H9 (cell line): ENCODE data around the gene MAPK6. TPM values are rescaled to one million over a fixed set of nuclear protein-coding genes. Genes with fewer than 3 reads are reported as not detected.

Experiments used
- DNase-seq: peaks from one replicate; pipeline ENCODE4 v3.0.0-alpha.2; 2017
- H2AFZ ChIP-seq: one replicate; pipeline ENCODE4 v1.6.1; 2013; ENCODE audit warnings: mild to moderate bottlenecking, low read length, control low read depth, moderate library complexity
- H2AK5ac ChIP-seq: 2 replicates; pipeline ENCODE4 v1.6.1; 2013; ENCODE audit warnings: low read length, control low read depth, mixed read lengths; ENCODE audit not compliant: insufficient read length
- H2BK120ac ChIP-seq: one replicate; pipeline ENCODE4 v1.6.1; 2013; ENCODE audit warnings: low read depth, mild to moderate bottlenecking, low read length, control low read depth, inconsistent platforms; ENCODE audit not compliant: poor library complexity, severe bottlenecking
- H2BK12ac ChIP-seq: 2 replicates; pipeline ENCODE4 v1.6.1; 2013; ENCODE audit warnings: low read length, control low read depth, mixed read lengths, low read depth; ENCODE audit not compliant: insufficient read length
- H2BK15ac ChIP-seq: 2 replicates; pipeline ENCODE4 v1.6.1; 2013; ENCODE audit warnings: low read depth, low read length, control low read depth
- H2BK20ac ChIP-seq: one replicate; pipeline ENCODE4 v1.6.1; 2013; ENCODE audit warnings: low read depth, mild to moderate bottlenecking, low read length, control low read depth, inconsistent platforms; ENCODE audit not compliant: poor library complexity, severe bottlenecking
- H2BK5ac ChIP-seq: 2 replicates; pipeline ENCODE4 v1.6.1; 2013; ENCODE audit warnings: low read length, control low read depth, mixed read lengths; ENCODE audit not compliant: insufficient read length
- H3K14ac ChIP-seq: 2 replicates; pipeline ENCODE4 v1.6.1; 2013; ENCODE audit warnings: low read length, control low read depth; ENCODE audit not compliant: insufficient read depth
- H3K18ac ChIP-seq: 2 replicates; pipeline ENCODE4 v1.6.1; 2013; ENCODE audit warnings: low read depth, mild to moderate bottlenecking, mixed read lengths, low read length, control low read depth; ENCODE audit not compliant: insufficient read length
- H3K23ac ChIP-seq: 2 replicates; pipeline ENCODE4 v1.6.1; 2013; ENCODE audit warnings: low read length, control low read depth, mixed read lengths, low read depth; ENCODE audit not compliant: insufficient read length
- H3K23me2 ChIP-seq: 2 replicates; pipeline ENCODE4 v1.6.1; 2013; ENCODE audit warnings: low read depth, mild to moderate bottlenecking, mixed read lengths, low read length, control low read depth; ENCODE audit not compliant: insufficient read length, poor library complexity, severe bottlenecking
- H3K27ac ChIP-seq: 2 replicates; pipeline ENCODE4 v1.5.1; 2013; ENCODE audit warnings: low read length, control low read depth, mixed read lengths, low read depth; ENCODE audit not compliant: insufficient read length
- H3K27me3 ChIP-seq: 2 replicates; pipeline ENCODE4 v1.6.1; 2013; ENCODE audit warnings: low read length, control low read depth, inconsistent platforms; ENCODE audit not compliant: insufficient read depth
- H3K4ac ChIP-seq: 2 replicates; pipeline ENCODE4 v1.6.1; 2013; ENCODE audit warnings: low read depth, mild to moderate bottlenecking, control low read depth, inconsistent platforms, low read length, moderate library complexity
- H3K4me1 ChIP-seq: 2 replicates; pipeline ENCODE4 v1.6.1; 2013; ENCODE audit warnings: low read length, control low read depth, inconsistent platforms; ENCODE audit not compliant: insufficient read depth
- H3K4me2 ChIP-seq: 2 replicates; pipeline ENCODE4 v1.6.1; 2013; ENCODE audit warnings: low read length, control low read depth, mixed read lengths; ENCODE audit not compliant: insufficient read length, insufficient read depth
- H3K56ac ChIP-seq: 2 replicates; pipeline ENCODE4 v1.6.1; 2013; ENCODE audit warnings: low read depth, mild to moderate bottlenecking, mixed read lengths, low read length, control low read depth; ENCODE audit not compliant: insufficient read length
- H3K79me1 ChIP-seq: 2 replicates; pipeline ENCODE4 v1.6.1; 2013; ENCODE audit warnings: low read depth, mild to moderate bottlenecking, moderate library complexity, low read length, control low read depth, inconsistent platforms; ENCODE audit not compliant: insufficient read depth, poor library complexity, severe bottlenecking
- H3K79me2 ChIP-seq: 2 replicates; pipeline ENCODE4 v1.6.1; 2013; ENCODE audit warnings: low read length, control low read depth, inconsistent platforms; ENCODE audit not compliant: insufficient read depth
- H3K9ac ChIP-seq: 2 replicates; pipeline ENCODE4 v1.6.1; 2013; ENCODE audit warnings: low read length, control low read depth, mixed read lengths; ENCODE audit not compliant: insufficient read length; ENCODE audit errors: extremely low read depth
- H3K9me3 ChIP-seq: one replicate; pipeline ENCODE4 v1.6.1; 2013; ENCODE audit warnings: low read depth, low read length, inconsistent platforms; ENCODE audit not compliant: control insufficient read depth
- H3T11ph ChIP-seq: one replicate; pipeline ENCODE4 v1.6.1; 2013; ENCODE audit warnings: mild to moderate bottlenecking, low read length, control low read depth, inconsistent platforms
- H4K20me1 ChIP-seq: one replicate; pipeline ENCODE4 v1.6.1; 2013; ENCODE audit not compliant: control insufficient read depth, insufficient read length, insufficient read depth
- H4K5ac ChIP-seq: 2 replicates; pipeline ENCODE4 v1.6.1; 2013; ENCODE audit warnings: low read depth, mild to moderate bottlenecking, mixed read lengths, low read length, control low read depth; ENCODE audit not compliant: insufficient read length
- H4K8ac ChIP-seq: replicated peaks from 2 replicates; pipeline ENCODE4 v1.6.1; 2013; ENCODE audit warnings: low read length, control low read depth, mixed read lengths, low read depth; ENCODE audit not compliant: insufficient read length
- H4K91ac ChIP-seq: 2 replicates; pipeline ENCODE4 v1.6.1; 2013; ENCODE audit warnings: low read depth, mild to moderate bottlenecking, moderate library complexity, mixed read lengths, low read length, control low read depth; ENCODE audit not compliant: insufficient read length
- H3K27ac Mint-ChIP-seq, 3 experiments: 2 replicates in 2 of 3; 3 replicates in 1 of 3; pipeline ENCODE4 v1.8.0; 2020 to 2021; ENCODE audit warnings: mixed read lengths in 3 of 3, mild to moderate bottlenecking in 1 of 3, moderate library complexity in 1 of 3
- H3K27me3 Mint-ChIP-seq: 2 replicates; pipeline ENCODE4 v1.8.0; 2021; ENCODE audit warnings: low read depth, mild to moderate bottlenecking, moderate library complexity, mixed read lengths
- H3K36me3 Mint-ChIP-seq, 3 experiments: 2 replicates in 2 of 3; 3 replicates in 1 of 3; pipeline ENCODE4 v1.8.0; 2020 to 2021; ENCODE audit warnings: low read depth in 3 of 3, mixed read lengths in 3 of 3; ENCODE audit not compliant: insufficient read depth in 1 of 3
- H3K4me1 Mint-ChIP-seq, 2 experiments: 2 replicates each; pipeline ENCODE4 v1.8.0; 2020; ENCODE audit warnings: mixed read lengths in 2 of 2
- H3K4me3 Mint-ChIP-seq, 2 experiments: 2 replicates in 1 of 2; 3 replicates in 1 of 2; pipeline ENCODE4 v1.8.0; 2020 to 2021; ENCODE audit warnings: mild to moderate bottlenecking in 2 of 2, mixed read lengths in 2 of 2, moderate library complexity in 1 of 2
- H3K9me3 Mint-ChIP-seq, 2 experiments: 2 replicates in 1 of 2; 3 replicates in 1 of 2; pipeline ENCODE4 v1.8.0; 2020; ENCODE audit warnings: mild to moderate bottlenecking in 2 of 2, mixed read lengths in 2 of 2, moderate library complexity in 1 of 2
- CTCF ChIP-seq: fragments of 200-600 bp; sonication (generic); conservative IDR thresholded peaks from 3 replicates; pipeline ENCODE4 v1.8.0; 2021; ENCODE audit warnings: antibody characterized with exemption, mild to moderate bottlenecking
- WGBS: extraction: QIAGEN DNeasy Blood & Tissue Kit; methylation state at CpG from one replicate; pipeline ENCODE4 v1.1.7; 2013; ENCODE audit warnings: missing lambda C conversion rate, low lambda C conversion rate, mixed read lengths; ENCODE audit not compliant: insufficient read length; ENCODE audit errors: extremely low coverage; 5-methylcytosine and 5-hydroxymethylcytosine counted together
- total RNA-seq: library from RNA; stranded (reverse); gene quantifications from 2 replicates; pipeline ENCODE4 v1.2.1, GENCODE V29; 2021

Gene MAPK6
- total RNA-seq, 1 experiment from 2014 or later, result 88.6 TPM

DNA sequence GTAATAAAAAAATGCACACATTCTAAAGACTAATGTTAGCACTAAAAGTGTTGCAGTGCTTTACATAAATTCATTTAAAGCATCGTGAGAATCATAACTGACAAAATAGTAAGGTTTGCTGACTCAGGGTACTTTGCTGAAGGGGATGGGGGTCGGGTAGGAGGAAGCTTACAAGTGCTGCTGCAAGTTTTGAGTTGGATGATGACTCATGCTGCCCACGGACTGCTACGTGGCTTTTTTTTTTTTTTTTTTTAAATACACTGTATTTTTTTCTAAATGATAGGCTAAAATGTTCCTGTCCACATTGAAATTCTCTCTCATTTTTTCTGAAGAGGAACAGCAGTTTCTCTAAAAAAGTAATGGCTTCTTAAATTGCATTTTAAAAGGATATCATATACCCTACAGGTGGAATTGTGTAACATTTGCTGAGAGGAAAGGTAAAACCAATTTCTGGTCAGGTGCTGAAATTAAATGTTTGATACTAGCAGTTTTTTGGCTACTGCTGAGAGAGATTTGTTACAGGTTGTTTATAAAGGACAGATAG is 2.2 kb downstream of the MAPK6 start:
- H3K9ac ChIP-seq, result peak overlapping the region; percentile 55
- H3K27me3 Mint-ChIP-seq, result peaks cover 1% of the 10 kb centered on the region; the same call in 1 of the 2 replicates

More for the DNA sequence above, 2.2 kb downstream of the MAPK6 start:
- Histone ChIP-seq H2BK15ac (no peak overlapping the region), H2BK12ac (no peak overlapping the region), H3K27ac (no peak overlapping the region), H4K5ac (no peak overlapping the region), H4K91ac (no peak overlapping the region), H3T11ph (no peak overlapping the region), H3K9me3 (no peaks in the 10 kb centered on the region), H2BK120ac (no peak overlapping the region), H3K4me1 (no peaks in the 10 kb centered on the region; the same call in 1 of the 2 replicates), H3K79me2 (peaks cover 37% of the 10 kb centered on the region; the same call in 1 of the 2 replicates), H3K4ac (no peak overlapping the region), H2AFZ (no peak overlapping the region), H2BK20ac (no peak overlapping the region), H3K14ac (no peak overlapping the region), H3K18ac (no peak overlapping the region), H3K4me2 (peak overlapping the region; percentile 99), H2BK5ac (no peak overlapping the region), H3K23ac (no peak overlapping the region), H3K56ac (no peak overlapping the region), H4K20me1 (no peaks in the 10 kb centered on the region), H4K8ac (no peak overlapping the region), H3K79me1 (peaks cover 7% of the 10 kb centered on the region), H2AK5ac (no peak overlapping the region), H3K27me3 (no peaks in the 10 kb centered on the region), H3K23me2 (peaks cover 6% of the 10 kb centered on the region)
- TF ChIP-seq CTCF, result peak; percentile 35; the same call in 2 of the 3 replicates
- Mint-ChIP-seq H3K36me3 (peaks cover 0 to 13% (median 0%) of the 10 kb centered on the region in 3 experiments; a peak in 4 of 7 replicates), H3K9me3 (peaks cover 4 to 5% of the 10 kb centered on the region in 2 experiments; a peak in 2 of 5 replicates), H3K4me3 (peak overlapping the region; percentile 80 to 89), H3K27ac (peak overlapping the region; percentile 22 to 66 (median 52); a peak in 4 of 7 replicates), H3K4me1 (peaks cover 38 to 53% of the 10 kb centered on the region in 2 experiments)
- WGBS, result no CpG with 5 or more reads among the region's 4 CpGs
- no peak for DNase-seq
